Kidney tubule cell (primary cell): ENCODE data around the gene VAV2.

ENCODE experiments used
- DNase-seq: peaks from one replicate; pipeline ENCODE4 v3.0.0-alpha.2; 2018; ENCODE audit warnings: low spot score

Gene VAV2, protein sequence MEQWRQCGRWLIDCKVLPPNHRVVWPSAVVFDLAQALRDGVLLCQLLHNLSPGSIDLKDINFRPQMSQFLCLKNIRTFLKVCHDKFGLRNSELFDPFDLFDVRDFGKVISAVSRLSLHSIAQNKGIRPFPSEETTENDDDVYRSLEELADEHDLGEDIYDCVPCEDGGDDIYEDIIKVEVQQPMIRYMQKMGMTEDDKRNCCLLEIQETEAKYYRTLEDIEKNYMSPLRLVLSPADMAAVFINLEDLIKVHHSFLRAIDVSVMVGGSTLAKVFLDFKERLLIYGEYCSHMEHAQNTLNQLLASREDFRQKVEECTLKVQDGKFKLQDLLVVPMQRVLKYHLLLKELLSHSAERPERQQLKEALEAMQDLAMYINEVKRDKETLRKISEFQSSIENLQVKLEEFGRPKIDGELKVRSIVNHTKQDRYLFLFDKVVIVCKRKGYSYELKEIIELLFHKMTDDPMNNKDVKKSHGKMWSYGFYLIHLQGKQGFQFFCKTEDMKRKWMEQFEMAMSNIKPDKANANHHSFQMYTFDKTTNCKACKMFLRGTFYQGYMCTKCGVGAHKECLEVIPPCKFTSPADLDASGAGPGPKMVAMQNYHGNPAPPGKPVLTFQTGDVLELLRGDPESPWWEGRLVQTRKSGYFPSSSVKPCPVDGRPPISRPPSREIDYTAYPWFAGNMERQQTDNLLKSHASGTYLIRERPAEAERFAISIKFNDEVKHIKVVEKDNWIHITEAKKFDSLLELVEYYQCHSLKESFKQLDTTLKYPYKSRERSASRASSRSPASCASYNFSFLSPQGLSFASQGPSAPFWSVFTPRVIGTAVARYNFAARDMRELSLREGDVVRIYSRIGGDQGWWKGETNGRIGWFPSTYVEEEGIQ

DNA sequence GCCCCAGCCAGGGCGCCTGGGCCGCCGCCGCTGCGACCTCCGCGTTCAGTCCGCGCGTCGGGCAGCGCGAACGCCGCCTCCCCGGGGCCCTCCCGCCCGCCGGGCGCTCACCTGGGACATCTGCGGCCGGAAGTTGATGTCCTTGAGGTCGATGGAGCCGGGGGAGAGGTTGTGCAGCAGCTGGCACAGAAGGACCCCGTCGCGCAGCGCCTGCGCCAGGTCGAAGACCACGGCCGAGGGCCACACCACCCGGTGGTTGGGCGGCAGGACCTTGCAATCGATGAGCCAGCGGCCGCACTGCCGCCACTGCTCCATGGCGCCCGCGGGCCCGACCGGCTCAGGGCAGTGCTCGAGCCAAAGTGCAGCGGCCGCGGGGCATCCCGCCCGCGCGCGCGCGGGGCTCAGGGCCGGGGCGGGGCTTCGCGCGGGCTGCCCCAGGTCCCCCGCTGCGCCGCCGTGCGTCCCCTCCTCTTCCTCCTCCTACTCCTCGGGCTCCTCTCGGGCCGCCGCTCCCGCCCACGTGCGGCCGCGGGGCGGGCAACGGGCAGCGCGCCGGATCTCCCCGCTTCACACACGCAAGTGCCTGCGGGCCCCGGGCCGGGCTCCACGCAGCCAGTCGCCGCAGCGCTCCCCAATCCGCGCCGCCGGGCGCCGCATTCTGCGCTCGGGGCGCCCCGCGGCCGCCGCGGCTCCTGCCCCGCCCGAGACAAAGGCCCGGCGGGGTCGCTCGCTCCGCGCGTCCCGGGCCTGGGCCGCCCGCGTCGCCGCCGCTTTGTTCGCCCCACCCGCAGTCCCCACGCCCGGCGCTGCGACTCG, at the start of gene VAV2:
VAV2 (minus strand) TSS at position 361 of the 816 bp plus-strand sequence; CDS start at position 315, 46 bp downstream.
- peak; percentile 82 for DNase-seq

DNA sequence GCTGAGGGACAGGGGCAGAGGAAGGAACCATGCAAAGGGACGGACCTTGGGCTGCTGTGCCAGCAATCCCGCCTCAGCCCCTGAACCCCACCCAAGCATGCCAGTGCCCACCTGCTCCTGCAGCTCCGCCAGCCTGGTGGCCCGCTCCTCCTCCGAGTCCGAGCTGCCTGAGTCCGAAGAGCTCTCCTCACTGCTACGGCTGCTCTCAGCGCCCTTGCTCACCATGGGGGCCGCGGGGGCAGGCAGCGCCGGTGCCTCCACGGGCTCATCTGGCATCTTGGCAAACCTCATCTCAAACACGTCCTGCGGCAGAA, 49.5 kb upstream of the VAV2 start:
- DNase-seq = no peak

DNA sequence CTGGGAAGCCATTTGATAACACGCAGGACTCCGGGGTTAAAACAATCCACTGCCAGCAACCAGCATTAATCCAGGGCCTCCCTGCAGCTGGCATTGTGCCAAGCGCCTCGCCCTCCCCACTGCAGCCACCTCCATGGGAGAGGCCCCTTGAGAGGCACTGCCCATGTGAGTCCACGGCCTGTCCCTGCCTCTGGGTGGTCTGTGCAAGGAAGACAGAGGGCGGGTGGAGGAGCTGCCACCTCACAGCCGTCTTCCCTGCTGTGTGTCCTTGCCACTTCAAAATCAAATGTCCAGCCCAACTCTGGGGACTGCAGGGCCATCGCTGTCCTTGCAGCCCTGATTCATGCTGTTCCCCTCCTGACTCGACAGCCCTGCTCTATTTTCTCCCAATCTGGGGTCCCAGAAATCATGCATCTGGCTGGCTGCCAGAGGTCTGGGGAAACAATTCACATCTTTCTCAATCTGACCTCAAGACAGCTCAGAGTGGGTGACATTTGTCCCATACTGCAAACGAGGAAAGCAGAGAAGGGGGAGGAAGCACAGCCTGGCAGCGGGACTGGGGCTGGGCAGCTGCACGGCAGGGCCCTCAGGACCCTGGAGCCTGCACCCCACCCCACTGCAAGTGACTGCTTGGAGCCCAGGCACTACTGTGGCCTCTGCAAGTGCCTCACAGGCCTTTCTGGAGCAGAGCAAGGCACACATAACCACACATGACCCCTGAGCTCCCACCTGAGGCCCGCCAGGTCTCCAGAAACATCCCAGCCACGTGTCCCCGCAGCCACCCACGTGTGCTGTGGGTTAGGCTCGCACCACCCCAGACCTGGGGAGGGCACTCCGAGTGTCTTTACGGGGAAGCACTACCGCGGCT, 48.9 kb upstream of the VAV2 start:
- DNase-seq = no peak

DNA sequence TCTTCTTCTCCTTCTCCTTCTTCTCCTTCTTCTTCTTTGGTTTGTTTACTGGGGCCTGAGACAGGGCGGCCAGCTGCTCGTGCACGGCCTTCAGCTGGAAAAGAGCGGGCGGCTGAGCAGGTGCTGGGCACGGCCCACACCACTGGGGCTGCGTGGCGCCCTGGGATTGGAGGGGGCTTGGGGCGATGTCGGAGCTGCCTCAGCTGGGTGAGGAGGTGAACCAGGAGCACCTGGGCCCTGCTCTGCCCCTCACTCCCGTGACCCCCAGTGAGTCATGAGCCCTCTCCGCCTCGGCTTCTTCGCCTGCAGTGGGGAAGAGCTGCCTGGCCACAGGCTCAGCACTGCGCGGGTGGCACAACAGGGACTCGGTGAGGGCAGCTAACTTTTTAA, 48.0 kb upstream of the VAV2 start:
- DNase-seq = no peak

DNA sequence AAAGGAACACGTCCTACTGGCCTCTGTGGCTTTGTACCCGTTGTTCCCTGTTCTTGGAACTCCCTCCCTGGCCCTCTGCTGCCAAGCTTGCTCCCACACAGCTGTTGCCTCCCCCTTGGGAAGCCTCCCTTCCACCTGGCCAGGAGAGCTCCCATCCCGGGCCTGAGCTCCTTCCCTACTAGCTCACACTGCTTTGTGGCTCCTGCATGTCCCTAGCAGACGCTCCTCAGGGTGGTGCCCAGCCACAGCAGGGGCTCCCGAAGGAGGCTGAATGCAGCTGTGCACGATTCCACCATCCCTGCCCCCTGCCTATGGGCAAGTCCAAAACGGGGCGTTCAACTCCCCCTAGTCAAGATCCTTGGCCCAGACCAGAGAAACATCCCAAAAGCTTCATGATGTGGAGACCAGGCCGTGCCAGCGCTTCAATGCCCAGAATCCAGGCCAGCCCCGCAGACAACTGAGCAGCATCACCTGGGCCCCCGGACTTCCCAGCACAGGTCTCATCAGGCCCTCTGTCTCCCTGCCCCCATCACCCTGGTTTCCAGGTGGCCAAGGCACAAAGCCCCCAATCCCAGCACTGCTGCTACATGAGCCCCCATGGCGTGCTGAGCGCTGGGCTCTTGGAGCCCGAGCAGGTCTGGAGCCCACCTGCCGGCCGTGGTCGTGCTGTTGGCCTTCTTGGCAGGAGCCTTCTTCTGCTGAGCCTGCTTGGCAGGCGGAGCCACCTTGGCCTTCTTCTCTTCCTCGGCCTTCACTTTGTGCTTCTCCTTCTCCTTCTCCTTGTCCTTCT, 47.5 kb upstream of the VAV2 start:
- no peak for DNase-seq

DNA sequence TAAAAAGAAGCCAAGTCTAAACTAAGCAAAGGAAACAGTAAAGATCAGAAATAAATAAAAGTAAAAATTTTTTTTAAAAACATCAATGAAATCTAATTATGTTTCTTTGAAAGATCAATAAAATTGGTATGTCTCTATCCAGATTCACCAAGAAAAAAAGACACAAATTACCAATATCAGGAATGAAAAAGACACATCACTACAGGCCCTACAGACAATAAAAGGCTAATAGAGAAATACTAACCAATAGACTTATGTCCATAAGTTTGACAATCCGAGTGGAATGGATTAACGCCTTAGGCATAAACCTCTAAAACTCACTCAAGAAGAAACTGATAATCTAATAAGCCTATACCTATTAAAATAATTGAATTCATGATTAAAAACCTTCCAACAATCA, 45.5 kb upstream of the VAV2 start:
- no peak for DNase-seq

DNA sequence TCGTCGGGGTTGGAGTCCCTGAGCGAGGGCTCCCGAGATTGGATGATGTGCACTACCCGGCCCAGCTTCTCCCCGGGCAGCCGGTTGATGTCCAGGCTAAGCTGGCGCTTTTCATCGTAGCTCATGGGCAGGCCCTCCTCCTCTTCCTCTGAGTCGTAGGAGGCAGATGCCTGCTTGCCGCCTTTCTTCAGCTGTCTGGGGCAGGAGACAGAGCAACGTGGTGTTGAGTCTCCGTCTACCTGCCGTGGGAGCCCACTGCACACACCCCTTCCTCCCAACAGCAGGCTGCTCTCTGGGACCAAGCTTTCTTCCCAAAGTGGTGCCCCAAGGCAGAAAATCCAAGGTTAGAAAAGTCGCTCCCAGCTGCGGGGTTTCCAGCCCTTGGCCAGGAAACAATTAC, 44.0 kb upstream of the VAV2 start:
- no peak for DNase-seq

DNA sequence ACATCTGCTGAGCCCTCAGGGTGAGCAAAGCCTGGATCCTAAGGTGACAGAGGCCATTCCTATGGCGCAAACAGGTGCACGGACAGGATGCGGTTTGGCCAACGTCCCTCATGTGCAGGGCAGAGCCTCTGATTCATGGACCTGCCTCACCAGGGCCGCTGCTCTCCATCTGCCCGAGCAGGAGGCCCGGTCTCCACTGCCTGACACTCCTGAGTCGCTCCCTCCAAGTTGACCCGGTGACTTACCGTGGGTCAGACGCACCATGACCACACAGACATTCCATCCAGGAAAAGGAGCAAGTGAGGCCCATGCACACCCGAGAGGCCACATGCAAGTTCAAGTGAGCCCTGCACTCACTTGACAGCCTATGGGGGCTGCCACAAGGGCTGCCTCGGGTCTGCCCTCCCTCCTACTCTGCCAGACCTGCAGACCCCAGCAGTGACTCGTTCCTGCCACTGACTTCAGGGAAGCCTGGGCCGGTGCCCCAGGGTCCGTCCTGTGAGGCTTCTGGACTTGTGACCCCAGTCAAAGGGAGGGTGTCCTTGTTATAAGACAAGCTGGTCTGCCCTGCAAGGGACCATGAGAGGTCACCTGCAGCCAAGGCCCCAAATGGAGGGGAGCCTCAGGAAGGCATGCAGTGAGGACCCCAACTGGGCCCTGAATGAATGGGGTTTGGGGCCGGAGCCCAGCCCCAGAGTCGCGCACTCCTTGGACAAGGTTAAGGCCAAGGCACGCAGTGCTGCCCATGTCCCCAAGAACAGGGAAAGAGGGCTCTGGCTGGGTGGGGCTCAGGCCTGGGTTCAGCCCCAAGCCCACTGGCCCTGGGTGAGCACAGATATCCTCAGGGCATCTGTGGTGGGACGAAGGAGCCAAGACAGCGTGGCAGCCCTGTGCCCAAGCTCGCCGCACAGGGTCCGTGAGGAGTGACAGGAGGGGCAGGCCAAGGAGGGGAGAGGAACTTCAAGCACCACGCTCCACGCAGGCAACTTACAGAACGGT, 43.2 kb upstream of the VAV2 start:
- DNase-seq = no peak

DNA sequence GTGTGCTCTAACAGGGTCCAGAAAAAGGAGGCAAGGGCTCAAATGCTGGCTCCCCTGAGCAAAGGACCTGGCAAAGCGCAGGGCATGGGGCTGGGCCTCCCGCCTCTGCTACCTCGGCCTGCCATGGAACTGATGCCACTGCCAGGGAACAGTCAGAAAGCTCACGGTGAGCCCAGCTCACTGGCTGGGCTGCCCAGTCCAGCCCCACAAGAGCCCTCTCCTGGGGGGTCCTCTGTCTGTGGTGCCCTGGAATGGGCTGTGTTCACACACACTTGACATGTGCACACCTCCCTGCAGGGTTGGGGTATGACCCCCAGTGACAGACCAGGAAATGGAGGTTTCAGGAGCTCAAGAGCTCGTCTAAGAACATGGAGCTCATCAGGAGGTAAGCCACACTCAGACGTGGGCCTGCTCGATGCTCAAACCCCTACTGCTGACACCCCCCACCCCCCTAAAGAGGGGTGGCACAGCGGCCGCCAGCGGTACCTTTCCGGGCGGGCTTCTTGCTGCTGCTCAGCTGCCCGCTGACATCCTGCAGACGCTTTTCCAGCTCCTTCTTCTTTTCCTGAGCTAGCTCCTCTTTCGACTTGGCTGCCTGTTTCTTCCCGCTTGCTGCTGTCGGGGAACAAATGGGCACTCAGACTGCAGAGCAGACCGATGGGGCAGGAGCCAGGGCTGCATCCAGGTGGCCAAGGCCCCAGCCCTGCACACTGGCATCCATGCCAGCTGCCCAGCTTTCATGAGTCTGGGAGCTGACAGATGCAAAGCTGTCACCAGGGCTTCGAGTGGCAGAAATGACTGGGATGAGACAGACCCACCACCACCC, 42.3 kb upstream of the VAV2 start:
- DNase-seq = no peak

DNA sequence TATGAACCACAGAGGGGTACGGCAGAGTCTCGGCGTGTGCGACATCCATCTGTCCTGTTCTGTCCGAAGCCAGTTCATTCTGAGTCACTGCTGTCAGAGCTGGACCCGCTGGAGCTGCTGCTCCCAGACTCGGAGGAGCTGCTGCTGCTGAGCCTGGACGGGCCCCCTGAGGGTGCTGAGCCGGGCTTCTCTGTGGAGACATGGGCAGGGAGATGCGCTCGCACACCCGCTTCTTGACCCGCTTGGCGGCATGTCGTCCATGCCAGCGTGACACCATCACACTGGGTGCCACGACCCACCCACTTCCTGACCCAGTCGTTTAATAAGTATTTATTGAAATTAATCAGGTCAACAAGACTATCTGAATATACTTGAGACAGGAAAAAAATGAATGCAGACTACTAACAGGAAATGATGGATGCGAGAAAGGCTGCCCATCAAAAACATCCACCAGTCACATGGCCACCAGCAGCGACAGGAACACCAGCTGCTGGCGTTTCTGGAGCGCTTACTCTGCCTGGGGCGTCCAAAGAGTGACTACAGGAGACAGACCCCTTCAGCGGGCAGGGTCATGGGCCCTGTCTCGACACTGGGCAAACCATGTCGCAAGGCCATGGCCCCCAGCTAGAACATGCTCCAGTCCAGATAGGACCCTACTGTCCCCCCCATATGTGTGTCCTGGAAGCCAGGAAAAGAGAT, 41.5 kb upstream of the VAV2 start:
- DNase-seq = no peak

DNA sequence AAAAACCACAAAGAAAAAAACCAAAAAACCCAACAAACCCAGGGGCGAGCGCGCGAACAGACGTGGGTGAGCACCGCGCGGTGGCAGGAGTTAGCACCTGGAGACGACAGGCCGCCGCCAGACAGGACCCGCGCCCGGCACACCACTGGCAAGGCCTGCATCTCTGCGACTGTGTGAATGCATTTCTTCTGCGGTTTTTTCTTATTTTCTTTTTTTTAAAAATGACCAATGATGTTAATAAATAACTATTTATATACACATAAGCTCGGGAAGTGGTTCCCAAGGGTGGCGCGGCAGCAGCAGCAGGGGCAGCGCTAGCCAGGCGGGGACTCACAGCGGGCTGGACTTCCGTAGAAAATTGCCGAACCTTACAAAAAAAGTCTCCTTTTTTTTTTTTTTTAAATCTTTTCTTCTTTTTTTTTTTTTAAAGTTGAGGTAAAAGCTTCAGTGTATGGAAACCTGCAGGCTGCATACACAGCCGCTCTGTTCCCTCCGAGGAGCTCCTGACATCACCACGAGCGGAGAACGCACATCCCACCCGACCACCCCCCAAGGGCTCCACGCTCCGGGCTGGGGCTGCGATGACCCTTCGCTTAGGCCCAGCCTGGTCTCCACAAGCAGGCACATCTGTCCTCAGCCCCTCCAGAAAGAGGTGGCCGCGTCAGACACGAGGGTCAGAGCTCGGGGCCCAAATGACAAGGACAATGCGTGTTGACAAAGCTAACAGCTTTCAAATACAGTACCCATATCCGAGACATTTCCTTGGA, 40.5 kb upstream of the VAV2 start:
- no peak for DNase-seq

DNA sequence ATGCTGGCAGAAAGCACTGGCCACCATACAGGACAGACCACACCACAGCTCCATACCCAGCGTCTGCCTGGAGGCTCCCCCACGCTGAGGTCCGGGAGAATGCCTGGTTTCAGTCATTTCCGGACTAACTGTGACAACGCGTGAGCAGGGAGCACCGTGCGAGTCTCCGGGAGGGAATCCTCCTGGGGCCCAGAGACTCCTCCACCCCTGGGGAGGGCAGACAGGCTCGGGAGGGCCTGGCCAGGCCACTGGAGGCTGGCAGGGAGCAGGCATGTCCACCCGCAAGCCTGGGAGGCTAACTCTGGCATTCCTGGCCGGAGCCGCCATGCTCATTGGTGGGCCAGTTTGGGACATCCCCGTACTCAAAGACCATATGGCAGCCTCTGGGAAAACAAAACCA, 39.7 kb upstream of the VAV2 start:
- DNase-seq = no peak

DNA sequence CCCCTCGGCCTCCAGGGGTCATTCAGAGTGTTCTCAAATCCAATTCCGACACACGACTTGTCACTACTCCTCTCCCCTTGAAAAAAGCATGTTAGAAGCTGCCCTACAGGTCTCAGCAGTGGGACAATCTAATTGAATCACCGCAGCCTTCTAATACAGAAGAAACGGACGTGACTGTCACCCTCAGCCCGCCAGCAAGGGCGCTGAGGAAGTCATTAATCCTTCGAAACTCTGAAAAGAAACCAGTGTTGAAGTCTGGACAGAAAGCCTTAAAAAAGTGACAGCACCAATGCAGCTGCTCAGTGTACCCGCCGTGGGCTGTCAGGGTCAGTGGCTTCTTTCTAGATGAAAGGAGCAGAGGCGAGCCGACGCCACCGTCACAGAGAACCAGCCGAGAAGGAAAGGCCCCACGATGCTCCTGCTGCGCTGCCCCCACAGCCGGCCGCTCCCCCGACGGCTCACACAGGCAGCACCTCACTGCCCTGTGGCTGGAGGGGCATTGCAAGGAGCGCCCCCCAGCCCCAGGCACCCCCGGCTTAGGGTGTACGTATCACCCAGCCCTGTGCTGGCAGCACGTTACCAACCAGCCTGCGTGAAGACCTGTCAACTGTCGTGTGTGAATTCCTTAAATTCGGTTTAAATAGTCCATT, 38.8 kb upstream of the VAV2 start:
- no peak for DNase-seq

DNA sequence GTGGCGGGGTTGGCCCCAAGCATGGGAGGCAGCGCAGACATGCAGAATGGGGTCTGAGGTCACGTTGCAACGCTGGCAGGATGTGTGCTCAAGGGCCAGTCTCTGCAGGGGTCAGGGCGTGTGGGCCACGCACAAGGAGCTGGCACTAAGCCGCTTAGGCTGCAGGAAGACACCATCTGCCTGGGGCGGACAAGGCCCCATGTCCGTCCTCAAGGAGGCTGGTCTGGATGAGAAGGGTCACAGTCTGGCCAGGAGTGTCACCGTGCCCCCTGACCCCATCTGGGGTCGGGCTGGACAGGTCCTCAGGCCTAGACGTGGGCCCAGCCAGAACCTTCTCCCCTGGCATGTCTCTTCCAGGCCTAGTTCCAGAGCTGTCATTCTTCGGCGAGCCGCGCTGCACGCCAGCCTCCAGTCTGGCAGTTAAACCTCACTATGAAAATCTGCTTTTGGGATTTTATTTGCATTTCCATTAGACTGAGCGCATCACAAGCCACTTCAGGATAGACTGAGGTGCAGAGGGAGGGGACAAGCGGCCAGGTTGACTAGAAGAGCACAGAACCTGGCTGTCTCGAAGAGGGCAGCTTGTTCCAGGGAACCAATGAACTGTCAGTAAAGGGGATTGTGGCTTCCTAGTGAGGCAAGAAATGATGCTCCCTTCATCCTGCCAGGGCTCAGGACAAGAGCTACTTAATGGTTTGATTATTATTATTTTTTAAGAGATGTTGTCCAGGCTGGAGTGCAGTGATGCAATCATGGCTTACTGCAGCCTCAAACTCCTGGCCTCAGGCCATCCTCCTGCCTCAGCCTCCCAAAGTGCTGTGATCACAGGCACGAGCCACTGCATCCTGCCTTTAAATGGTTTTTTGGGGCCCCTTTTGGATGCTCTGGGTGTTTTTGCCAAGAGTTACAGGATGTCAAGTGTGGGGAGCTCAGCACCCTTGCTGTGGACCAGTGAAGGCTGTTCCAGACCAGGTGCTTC, 37.4 kb upstream of the VAV2 start:
- DNase-seq = no peak

DNA sequence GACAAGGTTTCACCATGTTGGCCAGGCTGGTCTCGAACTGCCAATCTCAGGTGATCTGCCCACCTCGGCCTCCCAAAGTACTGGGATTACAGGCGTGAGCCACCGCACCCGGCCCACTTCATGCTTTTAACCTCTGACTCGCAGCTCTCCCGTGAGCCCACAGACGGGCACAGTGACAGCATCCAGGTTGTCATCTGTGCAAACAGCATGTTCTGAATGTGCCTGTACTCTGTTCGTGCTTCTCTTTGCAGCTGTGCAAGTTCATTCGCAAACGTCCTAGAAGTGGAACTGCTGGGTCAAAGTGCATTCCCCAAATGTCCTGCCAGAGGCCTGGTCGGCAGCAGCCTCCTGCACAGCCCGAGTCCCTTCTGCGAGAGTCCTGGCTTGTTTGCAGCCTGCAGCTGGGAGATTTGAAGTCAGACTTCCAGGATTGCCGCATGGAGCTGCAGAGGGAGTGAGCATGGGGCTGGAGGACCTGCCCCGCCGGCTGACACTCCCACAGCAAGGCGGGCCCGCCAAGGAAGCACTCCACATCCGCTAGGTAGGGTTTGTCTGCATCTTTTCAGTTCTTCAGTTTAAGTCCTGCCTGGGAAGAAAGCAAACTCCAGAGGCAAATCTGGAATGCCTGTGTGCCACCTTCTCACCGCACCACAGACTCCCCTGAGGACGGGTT, 36.6 kb upstream of the VAV2 start:
- DNase-seq = no peak
